HepG2 (cell line): Measurements from ENCODE around the gene TMEM125. TPM values are rescaled to one million over a fixed set of nuclear protein-coding genes. Genes with fewer than 3 reads are reported as not detected.

ENCODE experiments used
- ATAC-seq: fragments of 200-7000 bp; cut with Tn5 transposase; 3 replicates; pipeline ENCODE4 v1.9.1; 2020; ENCODE audit warnings: mild to moderate bottlenecking, moderate library complexity
- BruUV-seq: library from RNA; stranded (reverse); fragments of 400-500 nt; replicated peaks from 2 replicates; lab custom pipeline; 2021; lab: Mats Ljungman, UMichigan
- CTCF ChIA-PET: fragments of 300-600 bp; formaldehyde crosslinking; extraction: SDS; loops from one replicate; lab custom pipeline; 2021; ENCODE audit warnings: low total read pairs, inconsistent platforms, low intra/inter-chr PET ratio; lab: Yijun Ruan, JAX
- POLR2A ChIA-PET: fragments of 350-600 bp; sonication (Branson Sonifier 250); formaldehyde crosslinking; loops from one replicate; lab custom pipeline; 2020; ENCODE audit warnings: antibody characterized with exemption, inconsistent platforms; lab: Yijun Ruan, JAX
- DNase-seq: peaks from one replicate; pipeline ENCODE4 v3.0.0-alpha.2; 2015; ENCODE audit warnings: low spot score
- FAIRE-seq: peaks from 3 replicates; lab custom pipeline; 2011; peaks lifted over from hg19 to GRCh38; lab: Jason Lieb, UNC
- H2AFZ ChIP-seq: one replicate; pipeline ENCODE4 v1.6.1; 2011; ENCODE audit warnings: low read length, inconsistent platforms
- H3K27ac ChIP-seq: fragments of 300-600 bp; 3 replicates; pipeline ENCODE4 v1.8.0; 2011; ENCODE audit warnings: mixed run types, mild to moderate bottlenecking, mixed read lengths, low read length, inconsistent platforms; ENCODE audit not compliant: insufficient read depth; ENCODE audit errors: extremely low read length
- H3K27me3 ChIP-seq, 2 experiments: fragments of 200-600 bp in 1 of 2; 2 replicates in 1 of 2; 3 replicates in 1 of 2; pipeline versions ENCODE4 v1.6.0 to v1.8.0; 2011; ENCODE audit warnings: low read length in 2 of 2, mild to moderate bottlenecking in 2 of 2, moderate library complexity in 2 of 2, inconsistent platforms in 1 of 2; ENCODE audit not compliant: insufficient read depth in 2 of 2, control insufficient read depth in 1 of 2
- H3K36me3 ChIP-seq, 2 experiments: fragments of 200-600 bp in 1 of 2; replicated peaks in 1 of 2; 2 replicates in 1 of 2; 3 replicates in 1 of 2; pipeline versions ENCODE4 v1.5.1 to v1.8.0; 2011; ENCODE audit warnings: low read length in 2 of 2, inconsistent platforms in 1 of 2; ENCODE audit not compliant: insufficient read depth in 2 of 2, control insufficient read depth in 1 of 2
- H3K4me1 ChIP-seq: 2 replicates; pipeline ENCODE4 v1.5.1; 2012; ENCODE audit warnings: low read length, inconsistent platforms; ENCODE audit not compliant: insufficient read depth
- H3K4me2 ChIP-seq: 2 replicates; pipeline ENCODE4 v1.6.0; 2011; ENCODE audit warnings: low read depth, low read length, inconsistent platforms
- H3K4me3 ChIP-seq, 3 experiments: fragments of 200-600 bp in 1 of 3; sonication (generic), shearing (Covaris generic) in 1 of 3; replicated peaks in 1 of 3; 2 replicates each; pipeline ENCODE4 v1.5.1; 2011 to 2016; ENCODE audit warnings: low read length in 3 of 3, inconsistent platforms in 2 of 3, low read depth in 2 of 3, mild to moderate bottlenecking in 2 of 3, control low read depth in 1 of 3, mixed read lengths in 1 of 3; ENCODE audit not compliant: insufficient read depth in 1 of 3
- H3K79me2 ChIP-seq: one replicate; pipeline ENCODE4 v1.6.1; 2011; ENCODE audit warnings: low read length, inconsistent platforms; ENCODE audit not compliant: insufficient read depth
- H3K9ac ChIP-seq: 2 replicates; pipeline ENCODE4 v1.6.0; 2011; ENCODE audit warnings: mild to moderate bottlenecking, low read depth, low read length, inconsistent platforms; ENCODE audit not compliant: insufficient read depth
- H3K9me3 ChIP-seq: 2 replicates; pipeline ENCODE4 v1.5.1; 2012; ENCODE audit warnings: mild to moderate bottlenecking, low read length
- H4K20me1 ChIP-seq: 2 replicates; pipeline ENCODE4 v1.6.0; 2011; ENCODE audit warnings: inconsistent platforms, mild to moderate bottlenecking, low read length, moderate library complexity; ENCODE audit not compliant: insufficient read depth
- ETV5 ChIP-seq: IDR thresholded peaks from 2 replicates; pipeline ENCODE4 v1.6.1; 2018; ENCODE audit warnings: missing biosample characterization, missing genetic modification reagents, inconsistent platforms, borderline replicate concordance
- LRRFIP1 ChIP-seq: sonication (generic); formaldehyde crosslinking; conservative IDR thresholded peaks from 2 replicates; pipeline ENCODE4 v1.4.0; 2020; ENCODE audit warnings: missing genetic modification reagents
- SRSF4 ChIP-seq: fragments of 200-400 bp; formaldehyde crosslinking; IDR thresholded peaks from one replicate; pipeline ENCODE4 v1.6.1; 2018; ENCODE audit warnings: mild to moderate bottlenecking, low read depth, low read length, moderate library complexity; ENCODE audit not compliant: poor library complexity, severe bottlenecking
- ZBTB8A ChIP-seq: sonication (generic); formaldehyde crosslinking; IDR thresholded peaks from 2 replicates; pipeline ENCODE4 v1.4.0; 2020; ENCODE audit warnings: mild to moderate bottlenecking, low read depth, missing genetic modification reagents, borderline replicate concordance
- ZFP41 ChIP-seq: sonication (generic); formaldehyde crosslinking; IDR thresholded peaks from 2 replicates; pipeline ENCODE4 v1.4.0; 2020; ENCODE audit warnings: mild to moderate bottlenecking, missing genetic modification reagents, borderline replicate concordance
- WGBS: methylation state at CpG from one replicate; pipeline ENCODE4 v1.1.6; 2017; ENCODE audit warnings: low lambda C conversion rate; 5-methylcytosine and 5-hydroxymethylcytosine counted together
- in situ Hi-C: cut with HindIII; loops from 2 replicates; pipeline ENCODE4 v1.10.0; 2017; ENCODE audit warnings: low pct_unique_long_range_greater_than_20kb; ENCODE audit not compliant: extremely low pct_ligation_motif_present
- intact Hi-C: fragments of 100-400 bp; cut with micrococcal nuclease; formaldehyde crosslinking; loops from one replicate; pipeline ENCODE4 v1.10.0; 2022; ENCODE audit not compliant: unreplicated experiment
- polyA plus RNA-seq, 8 experiments: library from polyadenylated mRNA; depleted of rRNA in 3 of 8; stranded (reverse) in 7 of 8; unstranded in 1 of 8; fragments of >200 nt; fragmentation: Illumina TruSeq in 4 of 8; extraction: Trizol in 4 of 8; gene quantifications; 2 replicates each; pipeline versions ENCODE4 v1.2.1 to v1.2.3, GENCODE V29; 2011 to 2016; ENCODE audit warnings: low read depth in 4 of 8, missing spikeins in 1 of 8, mixed read lengths in 1 of 8; ENCODE audit not compliant: insufficient read depth in 1 of 8
- total RNA-seq, 5 experiments: library from RNA; depleted of rRNA; stranded (reverse); fragments of >200 nt; fragmentation: Illumina TruSeq; extraction: Trizol; gene quantifications; 2 replicates each; pipeline ENCODE4 v1.2.3, GENCODE V29; 2016; ENCODE audit warnings: low read depth in 1 of 5
- TF ChIP-seq, protein P1 (sequence below): sonication (generic); formaldehyde crosslinking; IDR thresholded peaks from 2 replicates; pipeline ENCODE4 v1.9.0; 2021; ENCODE audit warnings: mild to moderate bottlenecking, missing genetic modification reagents
- TF ChIP-seq, protein P2 (sequence below): sonication (generic); formaldehyde crosslinking; IDR thresholded peaks from 2 replicates; pipeline ENCODE4 v1.4.0; 2020; ENCODE audit warnings: missing genetic modification reagents; ENCODE audit errors: not compliant biosample characterization
- TF ChIP-seq, protein P3 (sequence below): sonication (generic); formaldehyde crosslinking; IDR thresholded peaks from 2 replicates; pipeline ENCODE4 v1.4.0; 2020; ENCODE audit warnings: missing genetic modification reagents

The TMEM125 gene
- total and polyA plus RNA-seq, 2 of the 13 experiments (the other 11 are each of a cell fraction or from before 2014, with no cell fraction given) = 0.03 TPM; not detected in 1

- no TSS peak for BruUV-seq
- peaks cover 25% of the 10 kb centered on the region for H3K4me1 ChIP-seq
- H3K27me3 ChIP-seq = peaks cover 0 to 41% of the 10 kb centered on the region in 2 experiments; a peak in 3 of 5 replicates
- DNase-seq = no peak
- ChIA-PET POLR2A (no interaction called here), CTCF (no interaction called here)
- H4K20me1 ChIP-seq = no peaks in the 10 kb centered on the region
- FAIRE-seq = no peak
- no peak for ATAC-seq
- no peak overlapping the region for H3K4me2 ChIP-seq
- no peak overlapping the region for H3K9ac ChIP-seq
- H3K9me3 ChIP-seq = no peaks in the 10 kb centered on the region
- intact Hi-C loops (no loop called here), in situ Hi-C loops (no loop called here)
- WGBS = 30% methylated on average over 3 of the region's 3 CpGs
- no peaks in the 10 kb centered on the region for H3K36me3 ChIP-seq
- no peak overlapping the region for H3K27ac ChIP-seq
- no peak overlapping the region for H2AFZ ChIP-seq
- H3K4me3 ChIP-seq = no peak overlapping the region
- no peaks in the 10 kb centered on the region for H3K79me2 ChIP-seq
- TF ChIP-seq, protein P1, sequence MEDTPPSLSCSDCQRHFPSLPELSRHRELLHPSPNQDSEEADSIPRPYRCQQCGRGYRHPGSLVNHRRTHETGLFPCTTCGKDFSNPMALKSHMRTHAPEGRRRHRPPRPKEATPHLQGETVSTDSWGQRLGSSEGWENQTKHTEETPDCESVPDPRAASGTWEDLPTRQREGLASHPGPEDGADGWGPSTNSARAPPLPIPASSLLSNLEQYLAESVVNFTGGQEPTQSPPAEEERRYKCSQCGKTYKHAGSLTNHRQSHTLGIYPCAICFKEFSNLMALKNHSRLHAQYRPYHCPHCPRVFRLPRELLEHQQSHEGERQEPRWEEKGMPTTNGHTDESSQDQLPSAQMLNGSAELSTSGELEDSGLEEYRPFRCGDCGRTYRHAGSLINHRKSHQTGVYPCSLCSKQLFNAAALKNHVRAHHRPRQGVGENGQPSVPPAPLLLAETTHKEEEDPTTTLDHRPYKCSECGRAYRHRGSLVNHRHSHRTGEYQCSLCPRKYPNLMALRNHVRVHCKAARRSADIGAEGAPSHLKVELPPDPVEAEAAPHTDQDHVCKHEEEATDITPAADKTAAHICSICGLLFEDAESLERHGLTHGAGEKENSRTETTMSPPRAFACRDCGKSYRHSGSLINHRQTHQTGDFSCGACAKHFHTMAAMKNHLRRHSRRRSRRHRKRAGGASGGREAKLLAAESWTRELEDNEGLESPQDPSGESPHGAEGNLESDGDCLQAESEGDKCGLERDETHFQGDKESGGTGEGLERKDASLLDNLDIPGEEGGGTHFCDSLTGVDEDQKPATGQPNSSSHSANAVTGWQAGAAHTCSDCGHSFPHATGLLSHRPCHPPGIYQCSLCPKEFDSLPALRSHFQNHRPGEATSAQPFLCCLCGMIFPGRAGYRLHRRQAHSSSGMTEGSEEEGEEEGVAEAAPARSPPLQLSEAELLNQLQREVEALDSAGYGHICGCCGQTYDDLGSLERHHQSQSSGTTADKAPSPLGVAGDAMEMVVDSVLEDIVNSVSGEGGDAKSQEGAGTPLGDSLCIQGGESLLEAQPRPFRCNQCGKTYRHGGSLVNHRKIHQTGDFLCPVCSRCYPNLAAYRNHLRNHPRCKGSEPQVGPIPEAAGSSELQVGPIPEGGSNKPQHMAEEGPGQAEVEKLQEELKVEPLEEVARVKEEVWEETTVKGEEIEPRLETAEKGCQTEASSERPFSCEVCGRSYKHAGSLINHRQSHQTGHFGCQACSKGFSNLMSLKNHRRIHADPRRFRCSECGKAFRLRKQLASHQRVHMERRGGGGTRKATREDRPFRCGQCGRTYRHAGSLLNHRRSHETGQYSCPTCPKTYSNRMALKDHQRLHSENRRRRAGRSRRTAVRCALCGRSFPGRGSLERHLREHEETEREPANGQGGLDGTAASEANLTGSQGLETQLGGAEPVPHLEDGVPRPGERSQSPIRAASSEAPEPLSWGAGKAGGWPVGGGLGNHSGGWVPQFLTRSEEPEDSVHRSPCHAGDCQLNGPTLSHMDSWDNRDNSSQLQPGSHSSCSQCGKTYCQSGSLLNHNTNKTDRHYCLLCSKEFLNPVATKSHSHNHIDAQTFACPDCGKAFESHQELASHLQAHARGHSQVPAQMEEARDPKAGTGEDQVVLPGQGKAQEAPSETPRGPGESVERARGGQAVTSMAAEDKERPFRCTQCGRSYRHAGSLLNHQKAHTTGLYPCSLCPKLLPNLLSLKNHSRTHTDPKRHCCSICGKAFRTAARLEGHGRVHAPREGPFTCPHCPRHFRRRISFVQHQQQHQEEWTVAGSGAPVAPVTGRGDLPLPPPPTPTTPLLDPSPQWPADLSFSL (CRISPR knock-in tag) = no peak
- TF ChIP-seq LRRFIP1 (CRISPR knock-in tag) = no peak
- TF ChIP-seq ZBTB8A (CRISPR knock-in tag) = no peak
- TF ChIP-seq SRSF4 = no peak
- no peak for TF ChIP-seq ETV5
- TF ChIP-seq, protein P2, sequence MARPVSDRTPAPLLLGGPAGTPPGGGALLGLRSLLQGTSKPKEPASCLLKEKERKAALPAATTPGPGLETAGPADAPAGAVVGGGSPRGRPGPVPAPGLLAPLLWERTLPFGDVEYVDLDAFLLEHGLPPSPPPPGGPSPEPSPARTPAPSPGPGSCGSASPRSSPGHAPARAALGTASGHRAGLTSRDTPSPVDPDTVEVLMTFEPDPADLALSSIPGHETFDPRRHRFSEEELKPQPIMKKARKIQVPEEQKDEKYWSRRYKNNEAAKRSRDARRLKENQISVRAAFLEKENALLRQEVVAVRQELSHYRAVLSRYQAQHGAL (CRISPR knock-in tag) = no peak
- TF ChIP-seq ZFP41 (CRISPR knock-in tag) = no peak
- TF ChIP-seq, protein P3, sequence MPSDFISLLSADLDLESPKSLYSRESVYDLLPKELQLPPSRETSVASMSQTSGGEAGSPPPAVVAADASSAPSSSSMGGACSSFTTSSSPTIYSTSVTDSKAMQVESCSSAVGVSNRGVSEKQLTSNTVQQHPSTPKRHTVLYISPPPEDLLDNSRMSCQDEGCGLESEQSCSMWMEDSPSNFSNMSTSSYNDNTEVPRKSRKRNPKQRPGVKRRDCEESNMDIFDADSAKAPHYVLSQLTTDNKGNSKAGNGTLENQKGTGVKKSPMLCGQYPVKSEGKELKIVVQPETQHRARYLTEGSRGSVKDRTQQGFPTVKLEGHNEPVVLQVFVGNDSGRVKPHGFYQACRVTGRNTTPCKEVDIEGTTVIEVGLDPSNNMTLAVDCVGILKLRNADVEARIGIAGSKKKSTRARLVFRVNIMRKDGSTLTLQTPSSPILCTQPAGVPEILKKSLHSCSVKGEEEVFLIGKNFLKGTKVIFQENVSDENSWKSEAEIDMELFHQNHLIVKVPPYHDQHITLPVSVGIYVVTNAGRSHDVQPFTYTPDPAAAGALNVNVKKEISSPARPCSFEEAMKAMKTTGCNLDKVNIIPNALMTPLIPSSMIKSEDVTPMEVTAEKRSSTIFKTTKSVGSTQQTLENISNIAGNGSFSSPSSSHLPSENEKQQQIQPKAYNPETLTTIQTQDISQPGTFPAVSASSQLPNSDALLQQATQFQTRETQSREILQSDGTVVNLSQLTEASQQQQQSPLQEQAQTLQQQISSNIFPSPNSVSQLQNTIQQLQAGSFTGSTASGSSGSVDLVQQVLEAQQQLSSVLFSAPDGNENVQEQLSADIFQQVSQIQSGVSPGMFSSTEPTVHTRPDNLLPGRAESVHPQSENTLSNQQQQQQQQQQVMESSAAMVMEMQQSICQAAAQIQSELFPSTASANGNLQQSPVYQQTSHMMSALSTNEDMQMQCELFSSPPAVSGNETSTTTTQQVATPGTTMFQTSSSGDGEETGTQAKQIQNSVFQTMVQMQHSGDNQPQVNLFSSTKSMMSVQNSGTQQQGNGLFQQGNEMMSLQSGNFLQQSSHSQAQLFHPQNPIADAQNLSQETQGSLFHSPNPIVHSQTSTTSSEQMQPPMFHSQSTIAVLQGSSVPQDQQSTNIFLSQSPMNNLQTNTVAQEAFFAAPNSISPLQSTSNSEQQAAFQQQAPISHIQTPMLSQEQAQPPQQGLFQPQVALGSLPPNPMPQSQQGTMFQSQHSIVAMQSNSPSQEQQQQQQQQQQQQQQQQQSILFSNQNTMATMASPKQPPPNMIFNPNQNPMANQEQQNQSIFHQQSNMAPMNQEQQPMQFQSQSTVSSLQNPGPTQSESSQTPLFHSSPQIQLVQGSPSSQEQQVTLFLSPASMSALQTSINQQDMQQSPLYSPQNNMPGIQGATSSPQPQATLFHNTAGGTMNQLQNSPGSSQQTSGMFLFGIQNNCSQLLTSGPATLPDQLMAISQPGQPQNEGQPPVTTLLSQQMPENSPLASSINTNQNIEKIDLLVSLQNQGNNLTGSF = no peak
These were observed 35.7 kb downstream of the TMEM125 start for GRCh38 chr1:43305461-43305860.
